GM12878 (cell line): ENCODE results near the gene U2AF2. TPM values are rescaled to one million over a fixed set of nuclear protein-coding genes. Genes with fewer than 3 reads are reported as not detected.
A peak's percentile ranks its signal among the peaks of the same experiment; 100 is the strongest.

Source experiments
- ATAC-seq: fragments of 200-7000 bp; cut with Tn5 transposase; 3 replicates; pipeline ENCODE4 v1.9.1; 2020; ENCODE audit warnings: mild to moderate bottlenecking, moderate library complexity
- BruUV-seq: library from RNA; stranded (reverse); fragments of 400-500 nt; replicated peaks from 2 replicates; lab custom pipeline; 2021; lab: Mats Ljungman, UMichigan
- CTCF ChIA-PET: fragments of 300-600 bp; sonication (Branson Sonifier 250); formaldehyde crosslinking; extraction: SDS; loops from one replicate; lab custom pipeline; 2021; ENCODE audit warnings: inconsistent platforms; lab: Yijun Ruan, JAX
- POLR2A ChIA-PET: fragments of 350-600 bp; formaldehyde crosslinking; extraction: SDS; loops from one replicate; lab custom pipeline; 2021; ENCODE audit warnings: inconsistent platforms; lab: Charles Lee
- RAD21 ChIA-PET: fragments of 300-600 bp; sonication (Branson Sonifier 250); formaldehyde crosslinking; loops from one replicate; lab custom pipeline; 2023; ENCODE audit warnings: antibody characterized with exemption; ENCODE audit not compliant: unreplicated experiment; lab: Charles Lee
- SMC1A ChIA-PET: fragments of 300-600 bp; sonication (Branson Sonifier 250); formaldehyde crosslinking; loops from one replicate; lab custom pipeline; 2023; ENCODE audit not compliant: unreplicated experiment, uncharacterized antibody; lab: Charles Lee
- DNase-seq: peaks from one replicate; pipeline ENCODE4 v3.0.0-alpha.2; 2011; ENCODE audit warnings: low read depth, low spot score
- FAIRE-seq: peaks from 3 replicates; lab custom pipeline; 2011; peaks lifted over from hg19 to GRCh38; lab: Jason Lieb, UNC
- H2AFZ ChIP-seq: 2 replicates; pipeline ENCODE4 v1.6.0; 2011; ENCODE audit warnings: low read depth, low read length, control low read depth; ENCODE audit not compliant: control insufficient read depth
- H3K27ac ChIP-seq: 2 replicates; pipeline ENCODE4 v1.5.1; 2011; ENCODE audit warnings: control low read depth; ENCODE audit not compliant: control insufficient read depth, insufficient read depth
- H3K27me3 ChIP-seq, 2 experiments: replicated peaks in 1 of 2; 2 replicates each; pipeline versions ENCODE4 v1.6.0 to v1.6.1; 2011; ENCODE audit warnings: low read length in 1 of 2; ENCODE audit not compliant: control insufficient read depth in 2 of 2, insufficient read depth in 2 of 2
- H3K36me3 ChIP-seq, 2 experiments: 2 replicates each; pipeline ENCODE4 v1.5.1; 2011; ENCODE audit warnings: low read length in 1 of 2; ENCODE audit not compliant: control insufficient read depth in 2 of 2, insufficient read depth in 2 of 2
- H3K4me1 ChIP-seq: 2 replicates; pipeline ENCODE4 v1.6.1; 2011; ENCODE audit warnings: mild to moderate bottlenecking, low read length, moderate library complexity, mixed read lengths; ENCODE audit not compliant: control insufficient read depth, insufficient read depth
- H3K4me2 ChIP-seq: 2 replicates; pipeline ENCODE4 v1.6.0; 2011; ENCODE audit warnings: control low read depth; ENCODE audit not compliant: control insufficient read depth, insufficient read depth
- H3K4me3 ChIP-seq: fragments of 200-600 bp; sonication (generic); 2 replicates; pipeline ENCODE4 v1.5.1; 2016
- H3K79me2 ChIP-seq: 2 replicates; pipeline ENCODE4 v1.6.0; 2011; ENCODE audit warnings: low read length; ENCODE audit not compliant: control insufficient read depth, insufficient read depth
- H3K9ac ChIP-seq: 2 replicates; pipeline ENCODE4 v1.8.0; 2011; ENCODE audit warnings: low read length, control low read depth, mixed read lengths; ENCODE audit not compliant: control insufficient read depth, insufficient read depth
- H3K9me3 ChIP-seq: replicated peaks from 3 replicates; pipeline ENCODE4 v1.5.1; 2011; ENCODE audit warnings: mild to moderate bottlenecking, low read length; ENCODE audit not compliant: control insufficient read depth, insufficient read depth
- H4K20me1 ChIP-seq: 2 replicates; pipeline ENCODE4 v1.6.0; 2011; ENCODE audit not compliant: control insufficient read depth, insufficient read depth
- LARP7 ChIP-seq: fragments of 450-650 bp; IDR thresholded peaks from 2 replicates; pipeline ENCODE4 v1.6.1; 2017; ENCODE audit warnings: mild to moderate bottlenecking
- MEF2B ChIP-seq: fragments of 450-650 bp; IDR thresholded peaks from 2 replicates; pipeline ENCODE4 v1.6.1; 2018; ENCODE audit warnings: mild to moderate bottlenecking, moderate library complexity; ENCODE audit not compliant: partially characterized antibody, poor library complexity, severe bottlenecking
- PAX5 ChIP-seq: IDR thresholded peaks from 2 replicates; pipeline ENCODE4 v1.6.1; 2011; ENCODE audit warnings: low read depth, low read length, borderline replicate concordance
- POLR2A ChIP-seq: IDR thresholded peaks from 2 replicates; pipeline ENCODE4 v1.6.1; 2011; ENCODE audit warnings: low read depth, mild to moderate bottlenecking, low read length
- WGBS: methylation state at CpG from one replicate; pipeline ENCODE4 v1.1.6; 2016; ENCODE audit warnings: low lambda C conversion rate; ENCODE audit not compliant: insufficient replicate concordance, insufficient coverage; ENCODE audit errors: missing lambda C conversion rate; 5-methylcytosine and 5-hydroxymethylcytosine counted together
- in situ Hi-C: fragments of 300-500 bp; cut with MboI; formaldehyde crosslinking; loops from 9 replicates; pipeline ENCODE4 v1.14.3; 2018; ENCODE audit warnings: mixed read lengths
- intact Hi-C: fragments of 100-400 bp; cut with micrococcal nuclease; formaldehyde crosslinking; loops from one replicate; pipeline ENCODE4 v1.14.2; 2022; ENCODE audit not compliant: unreplicated experiment
- polyA plus RNA-seq, 11 experiments: library from polyadenylated mRNA; depleted of rRNA in 4 of 11; unstranded in 6 of 11; stranded (reverse) in 5 of 11; fragments of >200 nt; fragmentation: Nextera tagmentation in 4 of 11; fragmentation: Illumina TruSeq in 1 of 11; extraction: Ambion mirVana in 4 of 11; extraction: Trizol in 1 of 11; gene quantifications; 1 replicate in 1 of 11; 2 replicates in 10 of 11; pipeline versions ENCODE4 v1.2.1 to v1.2.3, GENCODE V29; 2011 to 2016; ENCODE audit warnings: inconsistent platforms in 2 of 11, missing spikeins in 2 of 11, low read depth in 1 of 11
- total RNA-seq, 4 experiments: library from RNA; depleted of rRNA in 3 of 4; stranded (reverse); fragments of >200 nt in 3 of 4; fragmentation: Illumina TruSeq in 1 of 4; extraction: Trizol in 1 of 4; gene quantifications; 2 replicates each; pipeline versions ENCODE4 v1.2.1 to v1.2.3, GENCODE V29; 2013 to 2021

The U2AF2 gene
- total and polyA plus RNA-seq, 10 of the 15 experiments (the other 5 are each of a cell fraction or from before 2014, with no cell fraction given), result 3.0 to 338 (median 130) TPM

- FAIRE-seq, result no peak
- Histone ChIP-seq H3K27ac (no peak overlapping the region), H3K4me1 (no peaks in the 10 kb centered on the region), H3K4me2 (no peak overlapping the region), H3K36me3 (peaks cover 14 to 49% of the 10 kb centered on the region in 2 experiments; a peak in 3 of 4 replicates), H3K79me2 (peaks cover 2% of the 10 kb centered on the region), H3K4me3 (no peak overlapping the region), H4K20me1 (peaks cover 5% of the 10 kb centered on the region; the same call in 1 of the 2 replicates), H3K9ac (no peak overlapping the region), H2AFZ (no peak overlapping the region), H3K9me3 (no peaks in the 10 kb centered on the region), H3K27me3 (no peaks in the 10 kb centered on the region)
- no peak for DNase-seq
- ChIA-PET POLR2A (no interaction called here), SMC1A (no interaction called here), RAD21 (no interaction called here), CTCF (no interaction called here)
- ATAC-seq, result no peak
- BruUV-seq, result no TSS peak
- in situ Hi-C loops (no loop called here), intact Hi-C loops (no loop called here)
- TF ChIP-seq POLR2A (0 out of 2 replicates have a peak, but pooled peaks have one; percentile 26), MEF2B (no peak)
- WGBS, result 96% methylated on average over 33 of the region's 35 CpGs
Observed at GRCh38 chr19:55689411-55690108, 34.7 kb downstream of the U2AF2 start.

- intact Hi-C loops, result no loop called here
- Histone ChIP-seq H3K4me2 (no peak overlapping the region), H3K9ac (no peak overlapping the region), H3K27ac (no peak overlapping the region), H3K79me2 (peaks cover 2% of the 10 kb centered on the region), H4K20me1 (peaks cover 5% of the 10 kb centered on the region; the same call in 1 of the 2 replicates), H3K4me3 (no peak overlapping the region), H3K9me3 (no peaks in the 10 kb centered on the region), H3K27me3 (no peaks in the 10 kb centered on the region), H2AFZ (no peak overlapping the region), H3K4me1 (no peaks in the 10 kb centered on the region), H3K36me3 (peaks cover 12 to 51% of the 10 kb centered on the region in 2 experiments; a peak in 3 of 4 replicates)
- SMC1A ChIA-PET, result no interaction called here
- CTCF ChIA-PET, result no interaction called here
- ATAC-seq (no peak), DNase-seq (no peak), FAIRE-seq (no peak)
- peak; percentile 79; the same call in 1 of the 2 replicates for TF ChIP-seq PAX5
- TF ChIP-seq LARP7, result no peak
- WGBS, result 93% methylated on average over 25 of the region's 25 CpGs
- POLR2A ChIA-PET, result no interaction called here
- RAD21 ChIA-PET, result no interaction called here
- in situ Hi-C loops, result no loop called here
- no TSS peak for BruUV-seq
Observed at GRCh38 chr19:55690109-55690768, 35.4 kb downstream of the U2AF2 start.
